Measurements from ENCODE around the gene PIGW. TPM values are rescaled to one million over a fixed set of nuclear protein-coding genes. Genes with fewer than 3 reads are reported as not detected.
A peak's percentile ranks its signal among the peaks of the same experiment; 100 is the strongest.

PIGW gene
- polyA plus RNA-seq, 3 donors, result 3.1 to 5.9 (median 3.7) TPM

DNA sequence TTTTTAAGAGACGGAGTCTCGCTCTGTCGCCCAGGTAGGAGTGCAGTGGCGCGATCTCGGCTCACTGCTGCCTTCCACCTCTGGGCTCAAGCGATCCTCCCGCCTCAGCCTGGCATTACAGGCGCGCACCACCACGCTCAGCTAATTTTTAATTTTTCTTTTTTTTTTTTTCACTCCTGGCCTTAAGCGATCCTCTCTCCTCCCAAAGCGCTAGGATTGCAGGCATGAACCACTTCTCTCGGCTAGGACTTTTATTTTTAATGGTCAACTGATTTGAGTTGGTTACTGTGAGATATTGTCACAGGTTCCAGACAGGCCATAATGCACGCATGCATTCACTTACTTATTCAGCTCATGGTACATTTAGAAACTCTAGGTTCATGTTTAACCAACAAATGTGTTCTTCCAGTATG, 888 bp downstream of the PIGW start:
- DNase-seq, result no peak

DNA sequence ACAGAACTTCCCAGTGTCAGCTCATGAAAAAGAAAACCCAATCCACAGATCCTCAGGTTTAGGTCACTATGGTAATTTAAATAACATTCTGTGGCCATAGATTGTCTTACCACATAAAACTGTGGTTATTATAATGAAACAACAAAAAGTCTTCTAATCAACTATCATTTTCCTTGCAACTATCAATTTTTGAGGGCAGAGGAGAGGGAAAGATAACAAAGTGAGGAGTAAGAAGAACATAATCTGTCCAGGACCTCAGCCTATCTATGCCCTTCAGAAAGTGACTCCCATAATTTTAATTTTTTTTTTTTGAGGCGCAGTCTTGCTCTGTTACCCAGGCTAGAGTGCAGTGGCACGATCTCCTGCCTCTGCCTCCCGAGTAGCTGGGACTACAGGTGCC, 5.9 kb downstream of the PIGW start:
- H3K9ac ChIP-seq (ENCODE audit: insufficient read depth, low read length, poor library complexity, severe bottlenecking), result no peak overlapping the region
- intact Hi-C loops (cut with micrococcal nuclease), result loop anchor here in 1 of 2 donors (5.0 to 10.0 kb wide), 2 partner anchors 52 to 414 kb away; partner anchors contain the start of gene DHRS11
- TF ChIP-seq, protein P1, sequence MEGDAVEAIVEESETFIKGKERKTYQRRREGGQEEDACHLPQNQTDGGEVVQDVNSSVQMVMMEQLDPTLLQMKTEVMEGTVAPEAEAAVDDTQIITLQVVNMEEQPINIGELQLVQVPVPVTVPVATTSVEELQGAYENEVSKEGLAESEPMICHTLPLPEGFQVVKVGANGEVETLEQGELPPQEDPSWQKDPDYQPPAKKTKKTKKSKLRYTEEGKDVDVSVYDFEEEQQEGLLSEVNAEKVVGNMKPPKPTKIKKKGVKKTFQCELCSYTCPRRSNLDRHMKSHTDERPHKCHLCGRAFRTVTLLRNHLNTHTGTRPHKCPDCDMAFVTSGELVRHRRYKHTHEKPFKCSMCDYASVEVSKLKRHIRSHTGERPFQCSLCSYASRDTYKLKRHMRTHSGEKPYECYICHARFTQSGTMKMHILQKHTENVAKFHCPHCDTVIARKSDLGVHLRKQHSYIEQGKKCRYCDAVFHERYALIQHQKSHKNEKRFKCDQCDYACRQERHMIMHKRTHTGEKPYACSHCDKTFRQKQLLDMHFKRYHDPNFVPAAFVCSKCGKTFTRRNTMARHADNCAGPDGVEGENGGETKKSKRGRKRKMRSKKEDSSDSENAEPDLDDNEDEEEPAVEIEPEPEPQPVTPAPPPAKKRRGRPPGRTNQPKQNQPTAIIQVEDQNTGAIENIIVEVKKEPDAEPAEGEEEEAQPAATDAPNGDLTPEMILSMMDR (IDR thresholded peaks at IDR 0.05), result no peak
- Mint-ChIP-seq H3K9me3 (peaks cover 0 to 2% (median 0%) of the 10 kb centered on the region in 7 donors), H3K27ac (no peak overlapping the region), H3K4me1 (peaks cover 13% of the 10 kb centered on the region), H3K36me3 (peaks cover 12% of the 10 kb centered on the region in 2 donors), H3K27me3 (ENCODE audit: low read depth in 3 of 3) (no peaks in the 10 kb centered on the region), H3K4me3 (no peak overlapping the region)
- DNase-seq, result no peak
- H3K4me1 ChIP-seq (ENCODE audit: control insufficient read depth in 1 of 2, insufficient read depth in 2 of 2, low read length in 2 of 2), result peaks cover 15 to 17% of the 10 kb centered on the region in 2 donors
- WGBS (ENCODE audit: insufficient coverage), result 94% methylated on average over 2 of the region's 3 CpGs
- H3K27ac ChIP-seq (ENCODE audit: low read depth in 1 of 2, low read length in 2 of 2), result no peak overlapping the region
- no peak overlapping the region for H3K4me2 ChIP-seq (replicated peaks; ENCODE audit: extremely low read depth, low read length, poor library complexity, severe bottlenecking)
- H3K27me3 ChIP-seq (ENCODE audit: control insufficient read depth in 2 of 2, insufficient read depth in 2 of 2, low read length in 2 of 2), result no peaks in the 10 kb centered on the region
- peaks cover 2% of the 10 kb centered on the region for H4K20me1 ChIP-seq (ENCODE audit: insufficient read depth, low read length)
- H3K36me3 ChIP-seq (replicated peaks in 1 of 2; ENCODE audit: control insufficient read depth in 1 of 2, insufficient read depth in 2 of 2, low read length in 2 of 2), result peaks cover 6 to 16% of the 10 kb centered on the region in 2 donors
- H2AFZ ChIP-seq (ENCODE audit: insufficient read depth, low read depth, low read length, poor library complexity, severe bottlenecking), result no peak overlapping the region
- H3K4me3 ChIP-seq (replicated peaks in 1 of 3; ENCODE audit: low read depth in 2 of 3, low read length in 3 of 3), result no peak overlapping the region
- peaks cover 42% of the 10 kb centered on the region for H3K79me2 ChIP-seq (ENCODE audit: insufficient read depth, low read length)
- no peaks in the 10 kb centered on the region for H3K9me3 ChIP-seq (replicated peaks in 1 of 2; ENCODE audit: control insufficient read depth in 1 of 2, insufficient read depth in 1 of 2, low read length in 2 of 2)

More for the DNA sequence above, 888 bp downstream of the PIGW start:
- Histone ChIP-seq H3K4me1 (ENCODE audit: control insufficient read depth in 1 of 2, insufficient read depth in 2 of 2, low read length in 2 of 2) (peaks cover 15 to 20% of the 10 kb centered on the region in 2 donors), H3K9me3 (replicated peaks in 1 of 2; ENCODE audit: control insufficient read depth in 1 of 2, insufficient read depth in 1 of 2, low read length in 2 of 2) (no peaks in the 10 kb centered on the region), H3K4me2 (replicated peaks; ENCODE audit: extremely low read depth, low read length, poor library complexity, severe bottlenecking) (peak overlapping the region; percentile 97), H3K27ac (ENCODE audit: low read depth in 1 of 2, low read length in 2 of 2) (peak overlapping the region; percentile 97 to 98), H3K36me3 (replicated peaks in 1 of 2; ENCODE audit: control insufficient read depth in 1 of 2, insufficient read depth in 2 of 2, low read length in 2 of 2) (peaks cover 8 to 29% of the 10 kb centered on the region in 2 donors), H3K79me2 (ENCODE audit: insufficient read depth, low read length) (peaks cover 24% of the 10 kb centered on the region), H4K20me1 (ENCODE audit: insufficient read depth, low read length) (no peaks in the 10 kb centered on the region), H3K4me3 (replicated peaks in 1 of 3; ENCODE audit: low read depth in 2 of 3, low read length in 3 of 3) (peak overlapping the region; percentile 71 to 99 (median 97)), H3K9ac (ENCODE audit: insufficient read depth, low read length, poor library complexity, severe bottlenecking) (peak overlapping the region; percentile 94), H2AFZ (ENCODE audit: insufficient read depth, low read depth, low read length, poor library complexity, severe bottlenecking) (peak overlapping the region; percentile 98), H3K27me3 (ENCODE audit: control insufficient read depth in 2 of 2, insufficient read depth in 2 of 2, low read length in 2 of 2) (no peaks in the 10 kb centered on the region)
- peaks cover 0 to 2% (median 0%) of the 10 kb centered on the region in 3 donors for H3K27me3 Mint-ChIP-seq (ENCODE audit: low read depth in 3 of 3)
- H3K4me3 Mint-ChIP-seq, result peak overlapping the region; percentile 95 to 96
- peaks cover 18% of the 10 kb centered on the region for H3K4me1 Mint-ChIP-seq
- TF ChIP-seq, protein P1 (IDR thresholded peaks at IDR 0.05), result peak; percentile 16
- intact Hi-C loops (cut with micrococcal nuclease), result no loop called here
- no peaks in the 10 kb centered on the region for H3K9me3 Mint-ChIP-seq
- peak overlapping the region; percentile 94 to 99 (median 98) for H3K27ac Mint-ChIP-seq
- WGBS (ENCODE audit: insufficient coverage), result 0% methylated on average over 6 of the region's 15 CpGs
- H3K36me3 Mint-ChIP-seq, result peaks cover 16 to 25% of the 10 kb centered on the region in 2 donors
